Measurements from ENCODE around the gene TMEM231.

DNA sequence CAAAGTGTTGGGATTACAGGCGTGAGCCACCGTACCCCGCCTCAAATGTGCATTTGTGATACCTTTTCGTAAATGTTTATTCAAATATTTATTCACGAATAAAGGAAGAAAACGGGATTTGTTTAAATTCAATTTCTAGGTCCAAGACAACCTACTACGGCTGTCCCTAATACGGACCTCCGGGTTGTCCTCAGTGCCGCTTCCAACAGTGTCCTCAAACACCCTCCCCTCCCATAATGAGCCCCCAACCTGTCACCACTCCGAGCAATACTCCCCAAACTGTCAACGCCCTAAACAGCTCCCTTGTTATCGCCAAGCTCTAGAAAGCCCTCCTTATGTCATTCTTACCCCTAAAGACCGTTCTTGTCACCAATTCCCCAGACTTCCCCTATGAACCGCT lies 9.6 kb upstream of the TMEM231 start:
- TF ChIP-seq CTCF (IDR thresholded peaks at IDR 0.05) (no peak), POLR2A (IDR thresholded peaks at IDR 0.05) (no peak)
